H1 (cell line): ENCODE data around the gene HOXA10. TPM values are rescaled to one million over a fixed set of nuclear protein-coding genes. Genes with fewer than 3 reads are reported as not detected.

Source experiments
- BRCA1 ChIP-seq: IDR thresholded peaks from 2 replicates; pipeline ENCODE4 v1.6.1; 2012; ENCODE audit warnings: low read depth, low read length, improper control_type of control experiment
- GTF2F1 ChIP-seq: IDR thresholded peaks from 2 replicates; pipeline ENCODE4 v1.6.1; 2012; ENCODE audit warnings: low read depth, low read length, improper control_type of control experiment, borderline replicate concordance
- HDAC2 ChIP-seq, 2 experiments: fragments of 300-600 bp in 1 of 2; sonication (generic) in 1 of 2; IDR thresholded peaks; 2 replicates each; pipeline ENCODE4 v1.6.1; 2011 to 2012; ENCODE audit warnings: low read depth in 2 of 2, low read length in 2 of 2, mild to moderate bottlenecking in 2 of 2, moderate library complexity in 2 of 2, borderline replicate concordance in 1 of 2, inconsistent platforms in 1 of 2
- JUND ChIP-seq: IDR thresholded peaks from 2 replicates; pipeline ENCODE4 v1.6.1; 2011; ENCODE audit warnings: mild to moderate bottlenecking, improper control_type of control experiment, low read length
- SIN3A ChIP-seq, 2 experiments: IDR thresholded peaks in 1 of 2; conservative IDR thresholded peaks in 1 of 2; 2 replicates each; pipeline ENCODE4 v1.6.1; 2011 to 2012; ENCODE audit warnings: low read length in 2 of 2, improper control_type of control experiment in 1 of 2, low read depth in 1 of 2, mild to moderate bottlenecking in 1 of 2
- SIRT6 ChIP-seq: IDR thresholded peaks from one replicate; pipeline ENCODE4 v1.7.1; 2012; ENCODE audit warnings: low read length, inconsistent platforms
- SIX5 ChIP-seq: IDR thresholded peaks from 2 replicates; pipeline ENCODE4 v1.6.1; 2011; ENCODE audit warnings: mild to moderate bottlenecking, low read depth, low read length
- SP1 ChIP-seq: IDR thresholded peaks from 2 replicates; pipeline ENCODE4 v1.6.1; 2011; ENCODE audit warnings: low read depth, low read length
- TAF1 ChIP-seq: IDR thresholded peaks from 2 replicates; pipeline ENCODE4 v1.6.1; 2011; ENCODE audit warnings: mild to moderate bottlenecking, low read depth, low read length
- TCF12 ChIP-seq: IDR thresholded peaks from 2 replicates; pipeline ENCODE4 v1.6.1; 2011; ENCODE audit warnings: low read depth, mild to moderate bottlenecking, low read length
- polyA plus RNA-seq, 7 experiments: library from polyadenylated mRNA; depleted of rRNA in 3 of 7; stranded (reverse) in 5 of 7; unstranded in 2 of 7; fragments of >200 nt in 5 of 7; fragments of 200-250 nt in 2 of 7; gene quantifications; 1 replicate in 5 of 7; 2 replicates in 1 of 7; 4 replicates in 1 of 7; pipeline versions ENCODE4 v1.2.1 to v1.2.3, GENCODE V29; 2011 to 2013; ENCODE audit warnings: missing spikeins in 2 of 7, mixed read lengths in 2 of 7
- total RNA-seq: library from RNA; stranded (reverse); fragmentation: NEBNext Ultra II Directional; extraction: Animal tissue kit (Norgen Biotek cat#: 25700); gene quantifications from 2 replicates; pipeline ENCODE4 v1.2.1, GENCODE V29; 2021
- TF ChIP-seq, protein P1 (sequence below): fragments of 300-600 bp; sonication (generic); IDR thresholded peaks from 2 replicates; pipeline ENCODE4 v1.7.1; 2012; ENCODE audit warnings: low read length, moderate library complexity, mild to moderate bottlenecking, inconsistent platforms; ENCODE audit not compliant: insufficient replicate concordance

The HOXA10 gene
- total and polyA plus RNA-seq, 2 of the 8 experiments (the other 6 are each of a cell fraction or from before 2014, with no cell fraction given), result not detected

- TF ChIP-seq, protein P1, sequence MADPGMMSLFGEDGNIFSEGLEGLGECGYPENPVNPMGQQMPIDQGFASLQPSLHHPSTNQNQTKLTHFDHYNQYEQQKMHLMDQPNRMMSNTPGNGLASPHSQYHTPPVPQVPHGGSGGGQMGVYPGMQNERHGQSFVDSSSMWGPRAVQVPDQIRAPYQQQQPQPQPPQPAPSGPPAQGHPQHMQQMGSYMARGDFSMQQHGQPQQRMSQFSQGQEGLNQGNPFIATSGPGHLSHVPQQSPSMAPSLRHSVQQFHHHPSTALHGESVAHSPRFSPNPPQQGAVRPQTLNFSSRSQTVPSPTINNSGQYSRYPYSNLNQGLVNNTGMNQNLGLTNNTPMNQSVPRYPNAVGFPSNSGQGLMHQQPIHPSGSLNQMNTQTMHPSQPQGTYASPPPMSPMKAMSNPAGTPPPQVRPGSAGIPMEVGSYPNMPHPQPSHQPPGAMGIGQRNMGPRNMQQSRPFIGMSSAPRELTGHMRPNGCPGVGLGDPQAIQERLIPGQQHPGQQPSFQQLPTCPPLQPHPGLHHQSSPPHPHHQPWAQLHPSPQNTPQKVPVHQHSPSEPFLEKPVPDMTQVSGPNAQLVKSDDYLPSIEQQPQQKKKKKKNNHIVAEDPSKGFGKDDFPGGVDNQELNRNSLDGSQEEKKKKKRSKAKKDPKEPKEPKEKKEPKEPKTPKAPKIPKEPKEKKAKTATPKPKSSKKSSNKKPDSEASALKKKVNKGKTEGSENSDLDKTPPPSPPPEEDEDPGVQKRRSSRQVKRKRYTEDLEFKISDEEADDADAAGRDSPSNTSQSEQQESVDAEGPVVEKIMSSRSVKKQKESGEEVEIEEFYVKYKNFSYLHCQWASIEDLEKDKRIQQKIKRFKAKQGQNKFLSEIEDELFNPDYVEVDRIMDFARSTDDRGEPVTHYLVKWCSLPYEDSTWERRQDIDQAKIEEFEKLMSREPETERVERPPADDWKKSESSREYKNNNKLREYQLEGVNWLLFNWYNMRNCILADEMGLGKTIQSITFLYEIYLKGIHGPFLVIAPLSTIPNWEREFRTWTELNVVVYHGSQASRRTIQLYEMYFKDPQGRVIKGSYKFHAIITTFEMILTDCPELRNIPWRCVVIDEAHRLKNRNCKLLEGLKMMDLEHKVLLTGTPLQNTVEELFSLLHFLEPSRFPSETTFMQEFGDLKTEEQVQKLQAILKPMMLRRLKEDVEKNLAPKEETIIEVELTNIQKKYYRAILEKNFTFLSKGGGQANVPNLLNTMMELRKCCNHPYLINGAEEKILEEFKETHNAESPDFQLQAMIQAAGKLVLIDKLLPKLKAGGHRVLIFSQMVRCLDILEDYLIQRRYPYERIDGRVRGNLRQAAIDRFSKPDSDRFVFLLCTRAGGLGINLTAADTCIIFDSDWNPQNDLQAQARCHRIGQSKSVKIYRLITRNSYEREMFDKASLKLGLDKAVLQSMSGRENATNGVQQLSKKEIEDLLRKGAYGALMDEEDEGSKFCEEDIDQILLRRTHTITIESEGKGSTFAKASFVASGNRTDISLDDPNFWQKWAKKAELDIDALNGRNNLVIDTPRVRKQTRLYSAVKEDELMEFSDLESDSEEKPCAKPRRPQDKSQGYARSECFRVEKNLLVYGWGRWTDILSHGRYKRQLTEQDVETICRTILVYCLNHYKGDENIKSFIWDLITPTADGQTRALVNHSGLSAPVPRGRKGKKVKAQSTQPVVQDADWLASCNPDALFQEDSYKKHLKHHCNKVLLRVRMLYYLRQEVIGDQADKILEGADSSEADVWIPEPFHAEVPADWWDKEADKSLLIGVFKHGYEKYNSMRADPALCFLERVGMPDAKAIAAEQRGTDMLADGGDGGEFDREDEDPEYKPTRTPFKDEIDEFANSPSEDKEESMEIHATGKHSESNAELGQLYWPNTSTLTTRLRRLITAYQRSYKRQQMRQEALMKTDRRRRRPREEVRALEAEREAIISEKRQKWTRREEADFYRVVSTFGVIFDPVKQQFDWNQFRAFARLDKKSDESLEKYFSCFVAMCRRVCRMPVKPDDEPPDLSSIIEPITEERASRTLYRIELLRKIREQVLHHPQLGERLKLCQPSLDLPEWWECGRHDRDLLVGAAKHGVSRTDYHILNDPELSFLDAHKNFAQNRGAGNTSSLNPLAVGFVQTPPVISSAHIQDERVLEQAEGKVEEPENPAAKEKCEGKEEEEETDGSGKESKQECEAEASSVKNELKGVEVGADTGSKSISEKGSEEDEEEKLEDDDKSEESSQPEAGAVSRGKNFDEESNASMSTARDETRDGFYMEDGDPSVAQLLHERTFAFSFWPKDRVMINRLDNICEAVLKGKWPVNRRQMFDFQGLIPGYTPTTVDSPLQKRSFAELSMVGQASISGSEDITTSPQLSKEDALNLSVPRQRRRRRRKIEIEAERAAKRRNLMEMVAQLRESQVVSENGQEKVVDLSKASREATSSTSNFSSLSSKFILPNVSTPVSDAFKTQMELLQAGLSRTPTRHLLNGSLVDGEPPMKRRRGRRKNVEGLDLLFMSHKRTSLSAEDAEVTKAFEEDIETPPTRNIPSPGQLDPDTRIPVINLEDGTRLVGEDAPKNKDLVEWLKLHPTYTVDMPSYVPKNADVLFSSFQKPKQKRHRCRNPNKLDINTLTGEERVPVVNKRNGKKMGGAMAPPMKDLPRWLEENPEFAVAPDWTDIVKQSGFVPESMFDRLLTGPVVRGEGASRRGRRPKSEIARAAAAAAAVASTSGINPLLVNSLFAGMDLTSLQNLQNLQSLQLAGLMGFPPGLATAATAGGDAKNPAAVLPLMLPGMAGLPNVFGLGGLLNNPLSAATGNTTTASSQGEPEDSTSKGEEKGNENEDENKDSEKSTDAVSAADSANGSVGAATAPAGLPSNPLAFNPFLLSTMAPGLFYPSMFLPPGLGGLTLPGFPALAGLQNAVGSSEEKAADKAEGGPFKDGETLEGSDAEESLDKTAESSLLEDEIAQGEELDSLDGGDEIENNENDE, result no peak
- TF ChIP-seq BRCA1 (no peak), HDAC2 (IDR thresholded peaks at IDR 0.05; ENCODE audit: borderline replicate concordance in 1 of 2, low read depth in 2 of 2, low read length in 2 of 2) (no peak), TCF12 (no peak), SIX5 (no peak), GTF2F1 (no peak), SP1 (no peak), SIN3A (conservative IDR thresholded peaks at IDR 0.05 in 1 of 2, IDR thresholded peaks at IDR 0.05 in 1 of 2; ENCODE audit: low read depth in 1 of 2, low read length in 2 of 2) (no peak), SIRT6 (no peak), JUND (no peak), TAF1 (no peak)
These were observed 32.8 kb downstream of the HOXA10 start (continued) for GRCh38 chr7:27141137-27141922.
